ENCODE results near the gene AP3D1.

- TF ChIP-seq EGR1 (IDR thresholded peaks at IDR 0.05; ENCODE audit: low read depth in 2 of 2) = no peak
- no peak for TF ChIP-seq CTCF (IDR thresholded peaks at IDR 0.05; ENCODE audit: low read depth, low read length, missing input control)
- no peak for TF ChIP-seq MAX (IDR thresholded peaks at IDR 0.05)
- TF ChIP-seq YY1 (IDR thresholded peaks at IDR 0.05) = no peak
- no peak for TF ChIP-seq REST (IDR thresholded peaks at IDR 0.05)
- TF ChIP-seq ZBTB33 (IDR thresholded peaks at IDR 0.05) = no peak
- no peak for TF ChIP-seq TAF1 (conservative IDR thresholded peaks at IDR 0.05)
- TF ChIP-seq ATF3 (IDR thresholded peaks at IDR 0.05) = no peak
- TF ChIP-seq RAD21 (IDR thresholded peaks at IDR 0.05) = no peak
- TF ChIP-seq GABPA (IDR thresholded peaks at IDR 0.05 in 1 of 2, conservative IDR thresholded peaks at IDR 0.05 in 1 of 2) = no peak
Measured at GRCh38 chr19:2188708-2189385, 37.5 kb upstream of the AP3D1 start.
